DMS 273 (cell line): ENCODE results near the gene UNKL.
"Not testable (repeated sequence)": the region's sequence is repeated elsewhere in the genome, so short reads cannot be mapped to it uniquely, and the experiment has no call there.

ENCODE experiments used
- DNase-seq: peaks from one replicate; lab custom pipeline; 2025; ENCODE audit not compliant: unreplicated experiment; lab: John Stamatoyannopoulos, UW

Gene UNKL

DNA sequence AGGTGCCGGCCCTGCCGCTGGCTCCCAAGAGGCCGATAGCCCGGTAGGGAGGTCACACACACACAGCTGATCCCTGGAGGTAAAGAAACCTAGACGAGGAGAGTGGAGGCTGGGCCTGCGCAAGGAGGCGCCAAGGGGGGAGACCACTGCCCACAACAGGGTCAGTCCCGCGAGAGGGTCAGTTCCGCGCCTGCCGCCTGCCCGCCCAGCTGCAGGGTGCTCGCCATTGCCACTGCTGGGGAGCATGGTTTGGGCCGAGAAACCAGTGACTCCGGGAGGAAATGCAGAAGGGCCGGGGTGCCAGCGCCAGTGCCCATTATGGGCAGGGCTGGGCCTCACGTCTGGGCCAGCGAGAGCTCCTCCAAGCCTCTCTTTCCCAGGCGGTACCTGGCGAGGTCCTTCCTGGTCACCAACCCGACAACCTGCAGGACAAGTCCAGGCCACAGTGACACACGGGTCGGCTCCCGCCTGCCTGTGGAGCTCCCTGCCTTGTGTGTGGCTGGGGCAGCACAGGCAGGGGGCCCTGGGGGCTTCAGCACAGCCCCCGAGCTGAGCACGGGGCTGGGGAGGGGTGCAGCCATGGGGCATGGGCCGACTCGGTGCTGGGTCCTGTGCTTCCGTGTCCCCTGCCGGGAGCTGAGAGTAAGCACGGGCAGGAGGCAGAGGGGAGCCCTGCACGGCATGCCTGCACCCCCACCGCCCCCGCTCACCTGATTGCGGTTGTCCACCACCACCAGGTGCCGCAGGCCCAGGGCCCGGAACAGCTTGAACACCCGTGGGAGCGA is 32.0 kb upstream of the UNKL start:
- DNase-seq: no peak

DNA sequence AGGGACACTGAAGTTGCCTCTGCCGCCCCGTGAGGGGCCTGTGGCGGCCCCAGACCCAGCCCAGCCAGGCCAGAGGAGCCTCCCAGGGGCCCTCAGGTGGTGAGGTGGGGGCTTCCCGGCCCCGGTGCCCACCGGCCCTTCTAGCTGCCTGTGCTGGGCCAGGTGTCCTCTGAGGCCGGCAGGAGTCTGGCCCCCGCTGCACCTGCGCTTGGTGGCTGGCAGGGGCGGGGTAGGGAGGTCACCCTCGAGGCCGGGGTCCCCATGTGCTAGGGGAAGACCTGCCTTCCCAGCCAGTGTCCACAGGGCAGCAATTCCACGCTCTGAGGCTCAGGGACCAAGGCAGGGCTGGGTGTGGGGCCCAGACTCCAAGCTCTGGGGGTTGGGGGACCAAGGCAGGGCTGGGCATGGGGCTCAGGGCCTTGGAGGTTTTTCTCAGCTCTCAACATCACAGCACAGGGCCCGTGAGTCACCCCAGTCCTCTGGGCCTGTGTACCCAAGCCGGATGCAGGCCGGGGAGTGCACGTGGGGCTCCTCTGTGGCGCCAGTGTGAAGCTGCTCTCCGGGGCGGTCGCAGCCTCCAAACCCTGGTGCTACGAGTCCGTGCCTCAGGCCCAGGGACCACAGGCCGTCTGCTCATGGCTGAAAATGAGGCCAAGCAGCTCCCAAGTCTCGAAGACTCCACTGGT is 31.2 kb upstream of the UNKL start:
- DNase-seq: no peak

DNA sequence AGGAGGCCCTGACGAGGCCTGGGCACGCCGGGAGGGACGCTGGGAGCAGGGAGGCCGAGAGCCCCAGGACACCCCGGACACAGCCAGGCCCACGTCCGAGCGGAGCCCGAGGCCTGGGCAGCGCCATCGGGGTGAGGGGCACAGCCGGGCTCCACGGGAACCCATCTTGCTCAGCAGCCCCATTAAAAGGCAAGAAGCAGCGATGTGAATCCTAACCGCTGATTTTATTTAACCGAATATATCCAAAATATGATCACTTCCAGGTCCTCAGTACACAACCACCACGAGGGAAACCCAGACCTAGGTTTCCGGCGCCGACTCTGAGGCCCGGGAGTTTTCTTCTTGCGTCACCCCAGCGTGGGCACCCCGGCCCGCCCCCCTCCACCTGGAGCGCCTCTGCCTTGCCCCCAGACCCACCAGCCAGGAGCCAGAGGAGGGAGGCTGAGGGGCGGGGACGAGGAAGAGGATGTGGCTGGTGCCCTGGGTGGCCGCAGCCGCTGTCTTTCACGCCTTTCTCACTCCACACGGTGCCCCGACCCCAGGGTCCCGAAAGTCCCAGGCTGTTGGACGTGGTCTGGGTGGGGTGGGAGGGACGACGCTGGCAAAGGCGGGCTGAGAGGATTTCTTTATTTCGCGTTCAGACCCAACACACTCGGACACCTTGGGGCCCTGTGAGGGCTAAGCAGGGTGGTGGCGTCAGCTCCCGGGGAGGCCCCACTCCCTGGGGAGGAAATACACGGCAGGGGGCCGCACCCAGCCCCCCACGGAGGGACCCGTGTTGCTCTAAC is 30.4 kb upstream of the UNKL start:
- no peak for DNase-seq

GRCh38 chr16:1443980-1444729 is 29.7 kb upstream of the UNKL start, which contains the start of gene CCDC154:
Gene CCDC154, minus strand, starts transcription at chr16:1444556. Its CDS starts 234 bp downstream, at chr16:1444322.
- no peak for DNase-seq

DNA sequence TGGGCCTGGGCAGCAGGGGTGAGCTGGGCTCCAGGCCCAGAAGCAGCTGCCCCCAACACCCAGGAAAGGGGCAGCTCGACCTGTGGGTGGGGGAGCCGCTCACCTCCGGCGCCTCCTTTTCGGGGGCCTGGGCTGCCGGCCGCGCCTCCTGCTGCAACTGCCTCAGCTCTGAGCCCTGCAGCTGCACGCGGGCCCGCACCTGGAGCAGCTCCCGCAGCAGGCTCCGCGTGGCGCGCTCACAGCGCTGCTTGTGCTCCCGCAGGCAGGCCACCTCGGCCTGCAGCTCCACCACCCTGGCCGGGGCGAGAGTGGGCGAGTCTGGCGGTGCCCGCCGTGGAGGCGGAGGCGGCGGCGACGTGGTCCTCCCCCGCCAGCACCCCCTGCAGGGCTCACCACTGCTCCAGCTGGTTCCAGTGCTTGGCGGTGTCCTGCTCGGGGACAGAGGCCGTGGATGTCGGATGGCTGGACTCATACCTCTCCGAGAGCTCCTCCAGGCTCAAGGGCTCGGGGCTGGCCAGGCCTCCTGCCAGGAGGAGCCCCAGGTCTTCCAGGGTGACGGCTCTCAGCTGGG is 29.0 kb upstream of the UNKL start:
- DNase-seq: peak; percentile 57

DNA sequence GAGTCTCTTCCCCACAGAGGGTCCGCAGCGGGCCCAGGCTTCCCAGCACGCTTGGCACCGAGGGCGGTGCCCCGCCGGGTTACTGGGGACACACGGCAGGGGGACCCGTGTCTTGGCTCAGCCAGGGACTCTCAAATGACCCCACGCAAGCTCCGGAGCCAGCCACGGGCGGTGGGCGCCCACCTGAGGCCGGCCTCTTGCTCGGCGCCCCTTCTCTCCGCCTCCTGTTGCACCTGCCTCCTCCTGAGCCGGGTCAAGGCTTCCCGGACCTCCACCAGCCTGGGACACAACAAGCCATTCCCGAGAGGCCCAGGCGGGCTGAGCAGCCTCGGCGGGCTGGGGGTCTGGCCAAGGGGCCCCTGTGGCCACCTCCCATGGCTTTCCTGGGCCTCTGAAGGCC is 28.2 kb upstream of the UNKL start:
- DNase-seq: no peak

GRCh38 chr16:1441391-1441829 is 26.9 kb upstream of the UNKL start:
- DNase-seq: no peak

DNA sequence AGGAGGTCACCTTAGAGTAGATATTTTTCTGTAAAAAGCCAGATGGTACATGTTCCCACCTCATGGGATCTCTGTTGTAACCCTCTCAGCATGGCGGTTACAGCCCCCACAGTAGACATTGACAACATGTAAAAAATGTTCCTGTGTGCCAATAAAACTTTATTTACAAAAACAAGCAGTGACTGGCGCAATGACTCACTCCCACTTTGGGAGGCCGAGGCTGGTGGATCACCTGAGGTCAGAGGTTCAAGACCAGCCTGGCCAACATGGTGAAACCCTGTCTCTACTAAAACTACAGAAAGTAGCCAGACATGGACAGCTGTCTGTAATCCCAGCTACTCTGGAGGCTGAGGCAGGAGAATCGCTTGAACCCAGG is 25.2 kb upstream of the UNKL start:
- DNase-seq: not testable (repeated sequence)

DNA sequence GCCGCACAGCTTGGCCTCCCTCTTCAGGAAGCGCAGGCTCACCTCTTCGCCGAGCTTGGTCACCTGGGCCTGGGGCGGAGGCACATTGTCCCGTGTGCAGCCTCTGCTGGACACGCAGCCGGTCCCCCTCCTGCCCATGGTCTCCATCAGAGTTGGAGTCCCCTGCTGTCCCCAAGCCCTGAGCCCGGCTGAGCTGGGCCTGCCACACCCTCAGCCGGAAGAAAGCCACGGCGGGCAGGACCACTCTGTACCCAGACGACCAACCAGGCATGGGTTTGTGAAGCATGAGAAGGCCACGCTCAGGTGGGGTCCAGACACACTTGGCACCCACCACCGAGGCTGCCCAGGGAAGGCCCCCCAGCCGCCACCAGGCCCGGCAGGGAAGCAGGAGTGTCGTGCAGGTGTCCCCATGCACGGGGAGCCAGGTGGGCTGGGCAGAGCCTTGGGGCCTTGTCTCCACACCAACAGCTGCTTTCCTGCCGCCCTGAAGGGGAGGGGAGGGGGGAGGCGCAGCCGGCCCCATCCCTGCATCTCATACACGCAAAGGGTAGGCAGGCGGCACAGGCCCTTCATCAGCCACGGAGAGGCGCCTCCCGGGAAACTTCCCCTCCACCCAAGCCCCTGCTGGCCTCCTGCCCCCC is 24.7 kb upstream of the UNKL start:
- DNase-seq: peak; percentile 48

DNA sequence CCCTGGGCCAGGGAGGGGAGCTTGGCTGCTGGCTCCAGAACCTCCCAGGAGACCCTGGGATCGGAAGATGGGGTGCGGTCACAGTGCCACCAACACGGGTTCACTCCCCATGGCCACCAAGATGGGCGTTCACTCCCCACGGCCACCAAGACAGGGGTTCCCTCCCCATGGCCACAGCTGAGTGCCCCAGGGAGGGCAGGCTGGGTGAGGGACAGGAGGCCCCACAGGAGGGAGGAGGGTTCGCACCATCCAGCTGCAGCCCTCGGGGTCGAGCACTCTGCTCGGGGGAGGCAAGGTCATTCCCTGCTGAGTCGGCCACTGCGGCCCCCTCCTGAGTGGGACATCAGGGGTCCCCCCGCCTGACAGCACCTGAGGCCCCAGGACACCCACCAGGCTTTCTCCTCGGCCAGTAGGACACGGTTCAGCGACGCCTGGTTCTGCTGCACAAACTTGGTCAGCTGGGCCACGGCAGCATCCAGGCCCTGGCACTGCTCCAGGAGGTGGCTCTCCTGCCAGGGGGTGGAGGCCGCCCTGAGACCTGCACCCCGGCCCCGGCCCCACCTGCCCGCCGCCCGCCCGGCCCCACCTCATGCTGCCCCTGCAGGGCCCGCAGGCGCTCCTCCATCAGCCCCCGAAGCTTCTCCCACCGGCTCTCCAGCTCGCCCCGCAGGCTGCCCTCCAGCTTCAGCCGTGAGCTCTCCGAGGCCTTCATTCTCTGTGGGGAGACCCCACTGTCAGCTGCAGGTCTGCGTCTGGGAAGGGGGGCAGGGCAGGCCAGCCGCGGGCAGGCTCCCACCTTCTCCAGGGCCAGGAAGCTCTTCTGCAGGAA is 23.9 kb upstream of the UNKL start:
- no peak for DNase-seq

DNA sequence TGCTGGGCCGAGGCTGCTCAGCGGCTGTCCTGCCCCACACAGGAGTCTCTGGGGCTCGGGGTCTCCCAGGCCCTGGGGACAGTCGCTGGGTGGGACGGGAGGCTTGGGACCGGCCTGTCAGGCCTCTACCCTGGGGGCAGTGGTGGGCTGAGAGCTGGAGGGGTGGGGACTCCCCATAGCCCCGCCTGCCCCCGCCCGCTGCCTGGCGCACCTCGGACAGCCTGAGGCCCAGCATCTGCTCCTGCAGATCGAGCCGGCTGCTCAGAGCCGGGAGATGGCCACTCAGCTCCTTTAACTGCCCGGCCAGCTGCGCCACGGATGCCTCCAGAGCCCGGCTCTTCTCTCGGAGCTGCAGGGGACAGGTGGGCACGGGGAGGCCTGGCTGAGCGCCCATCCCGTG is 23.1 kb upstream of the UNKL start:
- no peak for DNase-seq

GRCh38 chr16:1436731-1437355 is 22.3 kb upstream of the UNKL start:
- no peak for DNase-seq

DNA sequence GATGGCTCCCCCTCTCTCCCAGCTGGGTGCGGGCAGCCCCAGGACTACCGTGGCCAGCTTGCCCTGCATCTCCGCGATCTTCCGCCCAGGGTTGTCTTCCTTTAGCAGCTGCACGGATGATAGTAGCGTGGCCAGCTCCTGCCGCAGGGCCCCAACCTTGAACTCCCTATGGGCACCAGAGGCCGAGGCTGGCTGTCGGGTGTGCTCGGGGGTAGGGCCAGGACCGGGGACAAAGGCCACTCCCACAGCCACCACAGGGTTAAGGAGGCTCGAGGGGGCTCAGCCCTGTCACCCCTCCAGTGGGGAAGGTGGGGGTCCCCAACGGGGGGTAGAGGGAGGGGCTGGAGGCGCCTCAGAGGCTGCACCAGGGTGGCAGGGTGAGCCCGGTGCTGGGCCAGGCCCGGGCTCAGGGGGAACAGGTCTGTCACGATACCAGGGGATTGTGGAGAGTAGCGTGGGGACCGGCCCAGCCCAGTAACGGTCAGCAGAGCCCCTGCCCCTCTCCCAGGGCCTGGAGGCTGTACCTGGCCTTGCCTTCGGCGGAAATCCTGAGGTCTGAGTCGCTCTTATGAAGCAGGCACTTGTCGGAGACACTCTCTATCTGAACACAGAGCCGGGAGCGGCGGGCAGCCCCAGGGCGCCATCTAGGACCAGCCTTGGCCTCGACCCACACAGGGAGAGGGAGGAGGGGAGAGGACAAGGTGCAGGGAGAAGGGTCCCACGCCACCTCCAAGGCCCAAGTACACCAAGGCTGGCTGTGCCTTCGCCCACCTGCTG is 21.6 kb upstream of the UNKL start:
- no peak for DNase-seq

- DNase-seq: no peak
Observed at GRCh38 chr16:1434644-1435592, 20.4 kb upstream of the UNKL start.

DNA sequence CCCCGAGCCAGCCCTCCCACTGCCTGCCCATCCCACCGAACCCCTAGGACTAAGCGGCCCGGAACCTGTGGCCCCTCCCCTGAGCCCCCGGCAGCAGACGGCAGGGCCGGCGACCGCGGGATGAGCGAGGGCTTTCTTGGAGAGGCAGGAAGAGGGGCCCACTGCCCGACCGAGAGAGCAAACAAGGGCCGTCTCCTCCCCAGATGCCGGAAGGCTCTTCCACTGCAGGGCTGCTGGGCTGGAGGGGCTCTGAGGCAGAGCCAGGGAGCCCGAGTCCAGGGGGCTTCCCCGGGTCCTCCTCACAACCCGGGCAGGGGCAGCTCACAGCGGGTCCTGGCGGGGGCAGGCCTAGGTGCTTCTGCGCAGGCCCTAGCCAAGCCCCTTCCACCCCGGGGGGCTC is 19.3 kb upstream of the UNKL start:
- no peak for DNase-seq

DNA sequence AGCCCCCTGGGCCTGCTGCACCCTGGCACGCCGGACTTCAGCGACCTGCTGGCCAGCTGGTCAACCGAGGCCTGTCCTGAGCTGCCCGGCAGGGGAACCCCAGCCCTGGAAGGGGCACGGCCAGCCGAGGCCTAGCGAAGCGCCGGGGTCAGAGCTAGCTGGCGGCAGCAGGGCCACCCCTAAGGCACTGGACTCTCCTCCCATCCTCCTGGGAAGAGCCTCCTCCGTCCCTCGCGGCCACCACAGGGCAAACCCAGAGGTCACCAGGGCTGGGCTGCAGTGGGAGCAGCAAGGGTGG is 18.7 kb upstream of the UNKL start:
- no peak for DNase-seq
